ENCODE measurements around the gene DNM1L. TPM values are rescaled to one million over a fixed set of nuclear protein-coding genes. Genes with fewer than 3 reads are reported as not detected.

Gene DNM1L
- total RNA-seq, 1 experiment from 2014 or later: 102 TPM

DNA sequence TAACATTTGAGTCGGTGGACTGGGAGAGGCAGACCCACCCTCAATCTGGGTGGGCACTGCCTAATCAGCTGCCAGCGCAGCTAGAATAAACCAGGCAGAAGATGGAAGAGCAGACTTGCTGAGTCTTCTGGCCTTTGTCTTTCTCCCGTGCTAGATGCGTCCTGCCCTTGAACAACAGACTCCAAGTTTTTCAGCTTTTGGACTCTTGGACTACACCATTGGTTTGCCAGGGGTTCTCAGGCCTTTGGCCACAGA lies 27.2 kb upstream of the DNM1L start:
- Histone ChIP-seq H3K9me3 (ENCODE audit: low read depth, low read length, poor library complexity, severe bottlenecking) (no peaks in the 10 kb centered on the region), H3K27me3 (replicated peaks; ENCODE audit: insufficient read depth, low read depth, low read length, poor library complexity) (no peaks in the 10 kb centered on the region), H3K27ac (ENCODE audit: low read depth, low read length, poor library complexity, severe bottlenecking) (no peak overlapping the region), H3K4me1 (ENCODE audit: insufficient read depth, low read length, poor library complexity, severe bottlenecking) (no peaks in the 10 kb centered on the region), H3K36me3 (ENCODE audit: insufficient read depth, low read length, poor library complexity, severe bottlenecking) (no peaks in the 10 kb centered on the region), H3K4me3 (ENCODE audit: low read depth, low read length, poor library complexity, severe bottlenecking) (no peak overlapping the region)
- intact Hi-C loops (cut with micrococcal nuclease; ENCODE audit: unreplicated experiment): no loop called here
- TF ChIP-seq, protein P1, sequence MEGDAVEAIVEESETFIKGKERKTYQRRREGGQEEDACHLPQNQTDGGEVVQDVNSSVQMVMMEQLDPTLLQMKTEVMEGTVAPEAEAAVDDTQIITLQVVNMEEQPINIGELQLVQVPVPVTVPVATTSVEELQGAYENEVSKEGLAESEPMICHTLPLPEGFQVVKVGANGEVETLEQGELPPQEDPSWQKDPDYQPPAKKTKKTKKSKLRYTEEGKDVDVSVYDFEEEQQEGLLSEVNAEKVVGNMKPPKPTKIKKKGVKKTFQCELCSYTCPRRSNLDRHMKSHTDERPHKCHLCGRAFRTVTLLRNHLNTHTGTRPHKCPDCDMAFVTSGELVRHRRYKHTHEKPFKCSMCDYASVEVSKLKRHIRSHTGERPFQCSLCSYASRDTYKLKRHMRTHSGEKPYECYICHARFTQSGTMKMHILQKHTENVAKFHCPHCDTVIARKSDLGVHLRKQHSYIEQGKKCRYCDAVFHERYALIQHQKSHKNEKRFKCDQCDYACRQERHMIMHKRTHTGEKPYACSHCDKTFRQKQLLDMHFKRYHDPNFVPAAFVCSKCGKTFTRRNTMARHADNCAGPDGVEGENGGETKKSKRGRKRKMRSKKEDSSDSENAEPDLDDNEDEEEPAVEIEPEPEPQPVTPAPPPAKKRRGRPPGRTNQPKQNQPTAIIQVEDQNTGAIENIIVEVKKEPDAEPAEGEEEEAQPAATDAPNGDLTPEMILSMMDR (conservative IDR thresholded peaks at IDR 0.05; ENCODE audit: low read depth, low read length): no peak
- no peak for TF ChIP-seq EZH2 (IDR thresholded peaks at IDR 0.05; ENCODE audit: borderline replicate concordance, low read depth, low read length, poor library complexity, severe bottlenecking)
- no TSS peak for BruUV-seq (replicated peaks)
- no peak for DNase-seq (ENCODE audit: low spot score)
- ChIA-PET POLR2A (ENCODE audit: low non-redundant PET) (no interaction called here), CTCF (no interaction called here)

DNA sequence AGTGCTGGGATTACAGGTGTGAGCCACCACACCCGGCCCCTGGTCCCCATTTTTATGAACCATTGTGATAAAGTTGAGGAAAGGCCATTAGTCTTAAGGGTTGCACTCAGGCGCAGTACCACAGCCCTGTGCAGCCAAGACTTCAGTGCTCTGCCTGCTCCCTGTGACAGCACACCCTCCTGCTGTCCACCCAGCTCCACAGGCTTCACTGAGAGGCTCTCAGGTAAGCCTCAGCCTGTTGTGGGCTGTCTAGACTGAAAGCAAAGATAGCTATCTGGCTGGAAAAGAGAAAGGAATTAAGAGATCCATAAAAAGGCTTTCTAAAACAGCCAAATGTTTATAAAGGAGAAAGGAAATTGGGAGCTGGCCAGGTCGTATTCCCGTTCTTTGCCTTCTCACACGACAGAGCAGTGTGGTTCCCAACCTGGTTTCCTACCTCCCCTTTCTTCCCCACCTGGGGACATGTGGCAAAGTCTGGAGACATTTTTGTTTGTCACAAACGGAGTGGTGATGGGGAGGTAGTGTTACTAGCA lies 19.1 kb upstream of the DNM1L start:
- Histone ChIP-seq H3K27ac (ENCODE audit: low read depth, low read length, poor library complexity, severe bottlenecking) (no peak overlapping the region), H3K27me3 (replicated peaks; ENCODE audit: insufficient read depth, low read depth, low read length, poor library complexity) (no peaks in the 10 kb centered on the region), H3K36me3 (ENCODE audit: insufficient read depth, low read length, poor library complexity, severe bottlenecking) (no peaks in the 10 kb centered on the region), H3K4me3 (ENCODE audit: low read depth, low read length, poor library complexity, severe bottlenecking) (no peak overlapping the region), H3K9me3 (ENCODE audit: low read depth, low read length, poor library complexity, severe bottlenecking) (no peaks in the 10 kb centered on the region), H3K4me1 (ENCODE audit: insufficient read depth, low read length, poor library complexity, severe bottlenecking) (no peaks in the 10 kb centered on the region)
- ChIA-PET CTCF (no interaction called here), POLR2A (ENCODE audit: low non-redundant PET) (interaction anchor here (0.7 kb wide), 1 partner anchor 12 kb away, joined by 3 read pairs; no protein-coding TSS in a partner anchor)
- BruUV-seq (replicated peaks): no TSS peak
- intact Hi-C loops (cut with micrococcal nuclease; ENCODE audit: unreplicated experiment): loop anchor here (5.0 kb wide), 1 partner anchor 293 kb away; no protein-coding TSS in a partner anchor
- TF ChIP-seq EZH2 (IDR thresholded peaks at IDR 0.05; ENCODE audit: borderline replicate concordance, low read depth, low read length, poor library complexity, severe bottlenecking): no peak
- TF ChIP-seq, protein P1 (conservative IDR thresholded peaks at IDR 0.05; ENCODE audit: low read depth, low read length): no peak
- no peak for DNase-seq (ENCODE audit: low spot score)

DNA sequence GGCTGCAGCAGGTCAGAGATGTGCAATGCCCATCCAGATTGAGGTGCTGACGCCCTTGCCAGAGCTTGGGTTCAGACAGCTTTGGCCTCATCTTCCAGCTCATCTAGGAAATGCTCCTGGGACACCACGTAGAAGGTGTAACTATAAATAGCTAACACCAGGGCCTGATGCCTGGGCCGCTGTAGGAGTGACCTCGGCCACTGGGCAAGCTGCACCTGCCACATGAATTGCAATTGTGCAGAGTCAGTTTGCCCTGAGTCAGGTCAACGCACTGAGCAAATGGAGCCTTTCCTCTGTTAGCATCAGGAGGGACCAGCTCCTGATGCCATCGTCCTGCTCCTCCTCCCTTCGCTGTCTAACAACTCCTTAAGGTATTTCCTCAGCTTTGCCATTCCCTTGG lies 17.4 kb upstream of the DNM1L start:
- POLR2A ChIA-PET (ENCODE audit: low non-redundant PET): no interaction called here
- CTCF ChIA-PET: interaction anchor here (1.0 kb wide), 1 partner anchor 10 kb away, joined by 10 read pairs; no protein-coding TSS in a partner anchor

More for the DNA sequence above, 17.4 kb upstream of the DNM1L start:
- Histone ChIP-seq H3K36me3 (ENCODE audit: insufficient read depth, low read length, poor library complexity, severe bottlenecking) (no peaks in the 10 kb centered on the region), H3K27me3 (replicated peaks; ENCODE audit: insufficient read depth, low read depth, low read length, poor library complexity) (no peaks in the 10 kb centered on the region), H3K27ac (ENCODE audit: low read depth, low read length, poor library complexity, severe bottlenecking) (no peak overlapping the region), H3K4me1 (ENCODE audit: insufficient read depth, low read length, poor library complexity, severe bottlenecking) (no peaks in the 10 kb centered on the region), H3K9me3 (ENCODE audit: low read depth, low read length, poor library complexity, severe bottlenecking) (no peaks in the 10 kb centered on the region), H3K4me3 (ENCODE audit: low read depth, low read length, poor library complexity, severe bottlenecking) (no peak overlapping the region)
- intact Hi-C loops (cut with micrococcal nuclease; ENCODE audit: unreplicated experiment): no loop called here
- DNase-seq (ENCODE audit: low spot score): no peak
- TF ChIP-seq, protein P1 (conservative IDR thresholded peaks at IDR 0.05; ENCODE audit: low read depth, low read length): no peak
- BruUV-seq (replicated peaks): no TSS peak

Data from A673 (cell line).